GM23338 (cell line): ENCODE results near the gene SCNN1G. TPM values are rescaled to one million over a fixed set of nuclear protein-coding genes. Genes with fewer than 3 reads are reported as not detected.

Source experiments
- ATAC-seq: fragments of 200-7000 bp; cut with Tn5 transposase; 3 replicates; pipeline ENCODE4 v1.9.1; 2020
- DNase-seq: peaks from one replicate; pipeline ENCODE4 v3.0.0-alpha.2; 2015; ENCODE audit warnings: low spot score
- H2AFZ ChIP-seq: fragments of 200-600 bp; sonication (generic); 2 replicates; pipeline ENCODE4 v1.8.0; 2016; ENCODE audit warnings: antibody characterized with exemption, mild to moderate bottlenecking, moderate library complexity
- H3F3A ChIP-seq: fragments of 200-600 bp; sonication (generic); replicated peaks from 2 replicates; pipeline ENCODE4 v1.8.0; 2017; ENCODE audit warnings: antibody characterized with exemption, mixed run types, low read depth
- H3K27ac ChIP-seq: fragments of 200-600 bp; sonication (generic); 2 replicates; pipeline ENCODE4 v1.6.1; 2016; ENCODE audit warnings: low read depth
- H3K27me3 ChIP-seq: fragments of 200-600 bp; sonication (generic); 2 replicates; pipeline ENCODE4 v1.8.0; 2016; ENCODE audit warnings: mild to moderate bottlenecking, mixed run types, moderate library complexity; ENCODE audit not compliant: insufficient read depth
- H3K36me3 ChIP-seq: fragments of 200-600 bp; sonication (generic); 2 replicates; pipeline ENCODE4 v1.8.0; 2016; ENCODE audit warnings: mild to moderate bottlenecking; ENCODE audit not compliant: insufficient read depth
- H3K4me1 ChIP-seq: fragments of 200-600 bp; sonication (generic); 2 replicates; pipeline ENCODE4 v1.8.0; 2016; ENCODE audit warnings: mild to moderate bottlenecking, moderate library complexity; ENCODE audit not compliant: insufficient read depth
- H3K4me2 ChIP-seq: fragments of 200-600 bp; sonication (generic); 2 replicates; pipeline ENCODE4 v1.7.1; 2017; ENCODE audit warnings: mixed run types
- H3K4me3 ChIP-seq: fragments of 200-600 bp; sonication (generic); 2 replicates; pipeline ENCODE4 v1.6.1; 2016; ENCODE audit warnings: mixed run types
- H3K79me2 ChIP-seq: fragments of 200-600 bp; sonication (generic); replicated peaks from 2 replicates; pipeline ENCODE4 v1.8.0; 2017; ENCODE audit warnings: mild to moderate bottlenecking; ENCODE audit not compliant: insufficient read depth
- H3K9me2 ChIP-seq: fragments of 200-600 bp; sonication (generic); 2 replicates; pipeline ENCODE4 v1.8.0; 2017; ENCODE audit not compliant: insufficient read depth
- H4K20me1 ChIP-seq: fragments of 200-600 bp; sonication (generic); replicated peaks from 2 replicates; pipeline ENCODE4 v1.8.0; 2017; ENCODE audit warnings: mild to moderate bottlenecking; ENCODE audit not compliant: insufficient read depth
- H3K27ac Mint-ChIP-seq: 2 replicates; pipeline ENCODE4 v1.8.0; 2020; ENCODE audit warnings: inconsistent platforms, mild to moderate bottlenecking, moderate library complexity, mixed read lengths
- H3K27me3 Mint-ChIP-seq: 3 replicates; pipeline ENCODE4 v1.8.0; 2022; ENCODE audit warnings: low read depth, mild to moderate bottlenecking, moderate library complexity, mixed read lengths, inconsistent platforms; ENCODE audit not compliant: insufficient read depth, poor library complexity
- H3K36me3 Mint-ChIP-seq: 3 replicates; pipeline ENCODE4 v1.8.0; 2021; ENCODE audit warnings: low read depth, mild to moderate bottlenecking, inconsistent platforms, moderate library complexity, mixed read lengths
- H3K4me1 Mint-ChIP-seq: 3 replicates; pipeline ENCODE4 v1.8.0; 2020; ENCODE audit warnings: mild to moderate bottlenecking, inconsistent platforms, mixed read lengths
- H3K4me3 Mint-ChIP-seq: 3 replicates; pipeline ENCODE4 v1.8.0; 2021; ENCODE audit warnings: moderate library complexity, mild to moderate bottlenecking, inconsistent platforms, mixed read lengths
- H3K9me3 Mint-ChIP-seq: 3 replicates; pipeline ENCODE4 v1.8.0; 2020; ENCODE audit warnings: moderate library complexity, mild to moderate bottlenecking, inconsistent platforms, mixed read lengths
- CREB1 ChIP-seq: fragments of 250-450 bp; sonication (Bioruptor Pico); IDR thresholded peaks from 2 replicates; pipeline ENCODE4 v1.5.0; 2020; ENCODE audit warnings: low read depth, mild to moderate bottlenecking, moderate library complexity
- CTCF ChIP-seq, 2 experiments: fragments of 200-600 bp in 1 of 2; sonication (generic) in 1 of 2; conservative IDR thresholded peaks; 2 replicates each; pipeline versions ENCODE4 v1.5.1 to v1.6.1; 2016 to 2017; ENCODE audit warnings: antibody characterized with exemption in 2 of 2, low read depth in 2 of 2, mild to moderate bottlenecking in 2 of 2, moderate library complexity in 1 of 2
- ETS1 ChIP-seq: IDR thresholded peaks from 2 replicates; pipeline ENCODE4 v1.6.1; 2016; ENCODE audit warnings: antibody characterized with exemption
- EZH2 ChIP-seq: fragments of 200-600 bp; sonication (generic); IDR thresholded peaks from one replicate; pipeline ENCODE4 v1.8.0; 2017; ENCODE audit warnings: antibody characterized with exemption, mild to moderate bottlenecking, low read depth; ENCODE audit not compliant: unreplicated experiment
- EZH2phosphoT487 ChIP-seq: fragments of 200-600 bp; sonication (generic); IDR thresholded peaks from one replicate; pipeline ENCODE4 v1.8.1; 2018; ENCODE audit warnings: antibody characterized with exemption; ENCODE audit not compliant: unreplicated experiment
- JUNB ChIP-seq: IDR thresholded peaks from one replicate; pipeline ENCODE4 v1.6.1; 2016; ENCODE audit warnings: antibody characterized with exemption; ENCODE audit not compliant: unreplicated experiment
- NANOG ChIP-seq: IDR thresholded peaks from 2 replicates; pipeline ENCODE4 v1.6.1; 2016; ENCODE audit warnings: antibody characterized with exemption, borderline replicate concordance
- POLR2AphosphoS5 ChIP-seq: IDR thresholded peaks from 2 replicates; pipeline ENCODE4 v1.6.1; 2016; ENCODE audit warnings: antibody characterized with exemption, low read depth
- STAT1 ChIP-seq: IDR thresholded peaks from one replicate; pipeline ENCODE4 v1.6.1; 2016; ENCODE audit warnings: antibody characterized with exemption; ENCODE audit not compliant: unreplicated experiment
- ZNF114 ChIP-seq: fragments of 250-450 bp; sonication (Bioruptor Pico); IDR thresholded peaks from 2 replicates; pipeline ENCODE4 v1.5.0; 2020; ENCODE audit warnings: mild to moderate bottlenecking, moderate library complexity
- ZNF331 ChIP-seq: fragments of 250-450 bp; sonication (Bioruptor Pico); IDR thresholded peaks from 2 replicates; pipeline ENCODE4 v1.5.0; 2020; ENCODE audit warnings: low read depth, mild to moderate bottlenecking, moderate library complexity
- polyA plus RNA-seq: library from polyadenylated mRNA; unstranded; fragments of >200 nt; fragmentation: Nextera tagmentation; extraction: Ambion mirVana; gene quantifications from 2 replicates; pipeline ENCODE4 v1.2.1, GENCODE V29; 2016
- total RNA-seq: library from RNA; depleted of rRNA; stranded (reverse); fragments of >200 nt; shearing (Covaris generic); gene quantifications from 2 replicates; pipeline ENCODE4 v1.2.3, GENCODE V29; 2014
- TF ChIP-seq, protein P1 (sequence below): IDR thresholded peaks from one replicate; pipeline ENCODE4 v1.6.1; 2018; ENCODE audit warnings: antibody characterized with exemption; ENCODE audit not compliant: unreplicated experiment
- TF ChIP-seq, protein P2 (sequence below): fragments of 250-450 bp; sonication (Bioruptor Pico); IDR thresholded peaks from 2 replicates; pipeline ENCODE4 v1.5.0; 2020; ENCODE audit warnings: mild to moderate bottlenecking, moderate library complexity

The SCNN1G gene
- total and polyA plus RNA-seq, 2 experiments from 2014 or later: 0.97 to 1.1 TPM

- H3K27ac Mint-ChIP-seq: no peak overlapping the region
- Histone ChIP-seq H3K79me2 (no peaks in the 10 kb centered on the region), H3K9me2 (no peaks in the 10 kb centered on the region), H2AFZ (0 out of 2 replicates have a peak overlapping the region, but pooled peaks have one; percentile 18), H4K20me1 (peaks cover 4% of the 10 kb centered on the region; the same call in 1 of the 2 replicates), H3K4me2 (peak overlapping the region; percentile 52), H3K36me3 (no peaks in the 10 kb centered on the region), H3F3A (peaks cover 3% of the 10 kb centered on the region; the same call in 1 of the 2 replicates), H3K4me1 (peaks cover 42% of the 10 kb centered on the region), H3K27ac (no peak overlapping the region), H3K4me3 (peak overlapping the region; percentile 29; the same call in 1 of the 2 replicates), H3K27me3 (no peaks in the 10 kb centered on the region)
- DNase-seq (no peak), ATAC-seq (peak; percentile 19; the same call in 1 of the 3 replicates)
- no peaks in the 10 kb centered on the region for H3K36me3 Mint-ChIP-seq
- H3K9me3 Mint-ChIP-seq: no peaks in the 10 kb centered on the region
- TF ChIP-seq EZH2phosphoT487 (no peak), ETS1 (no peak), CTCF (conservative IDR thresholded peaks at IDR 0.05; ENCODE audit: low read depth in 2 of 2) (no peak), POLR2AphosphoS5 (no peak), STAT1 (no peak), CREB1 (CRISPR knock-in tag) (no peak), JUNB (no peak), ZNF331 (CRISPR knock-in tag) (no peak), EZH2 (no peak), NANOG (no peak), ZNF114 (CRISPR knock-in tag) (no peak)
- TF ChIP-seq, protein P1, sequence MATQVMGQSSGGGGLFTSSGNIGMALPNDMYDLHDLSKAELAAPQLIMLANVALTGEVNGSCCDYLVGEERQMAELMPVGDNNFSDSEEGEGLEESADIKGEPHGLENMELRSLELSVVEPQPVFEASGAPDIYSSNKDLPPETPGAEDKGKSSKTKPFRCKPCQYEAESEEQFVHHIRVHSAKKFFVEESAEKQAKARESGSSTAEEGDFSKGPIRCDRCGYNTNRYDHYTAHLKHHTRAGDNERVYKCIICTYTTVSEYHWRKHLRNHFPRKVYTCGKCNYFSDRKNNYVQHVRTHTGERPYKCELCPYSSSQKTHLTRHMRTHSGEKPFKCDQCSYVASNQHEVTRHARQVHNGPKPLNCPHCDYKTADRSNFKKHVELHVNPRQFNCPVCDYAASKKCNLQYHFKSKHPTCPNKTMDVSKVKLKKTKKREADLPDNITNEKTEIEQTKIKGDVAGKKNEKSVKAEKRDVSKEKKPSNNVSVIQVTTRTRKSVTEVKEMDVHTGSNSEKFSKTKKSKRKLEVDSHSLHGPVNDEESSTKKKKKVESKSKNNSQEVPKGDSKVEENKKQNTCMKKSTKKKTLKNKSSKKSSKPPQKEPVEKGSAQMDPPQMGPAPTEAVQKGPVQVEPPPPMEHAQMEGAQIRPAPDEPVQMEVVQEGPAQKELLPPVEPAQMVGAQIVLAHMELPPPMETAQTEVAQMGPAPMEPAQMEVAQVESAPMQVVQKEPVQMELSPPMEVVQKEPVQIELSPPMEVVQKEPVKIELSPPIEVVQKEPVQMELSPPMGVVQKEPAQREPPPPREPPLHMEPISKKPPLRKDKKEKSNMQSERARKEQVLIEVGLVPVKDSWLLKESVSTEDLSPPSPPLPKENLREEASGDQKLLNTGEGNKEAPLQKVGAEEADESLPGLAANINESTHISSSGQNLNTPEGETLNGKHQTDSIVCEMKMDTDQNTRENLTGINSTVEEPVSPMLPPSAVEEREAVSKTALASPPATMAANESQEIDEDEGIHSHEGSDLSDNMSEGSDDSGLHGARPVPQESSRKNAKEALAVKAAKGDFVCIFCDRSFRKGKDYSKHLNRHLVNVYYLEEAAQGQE: no peak
- TF ChIP-seq, protein P2, sequence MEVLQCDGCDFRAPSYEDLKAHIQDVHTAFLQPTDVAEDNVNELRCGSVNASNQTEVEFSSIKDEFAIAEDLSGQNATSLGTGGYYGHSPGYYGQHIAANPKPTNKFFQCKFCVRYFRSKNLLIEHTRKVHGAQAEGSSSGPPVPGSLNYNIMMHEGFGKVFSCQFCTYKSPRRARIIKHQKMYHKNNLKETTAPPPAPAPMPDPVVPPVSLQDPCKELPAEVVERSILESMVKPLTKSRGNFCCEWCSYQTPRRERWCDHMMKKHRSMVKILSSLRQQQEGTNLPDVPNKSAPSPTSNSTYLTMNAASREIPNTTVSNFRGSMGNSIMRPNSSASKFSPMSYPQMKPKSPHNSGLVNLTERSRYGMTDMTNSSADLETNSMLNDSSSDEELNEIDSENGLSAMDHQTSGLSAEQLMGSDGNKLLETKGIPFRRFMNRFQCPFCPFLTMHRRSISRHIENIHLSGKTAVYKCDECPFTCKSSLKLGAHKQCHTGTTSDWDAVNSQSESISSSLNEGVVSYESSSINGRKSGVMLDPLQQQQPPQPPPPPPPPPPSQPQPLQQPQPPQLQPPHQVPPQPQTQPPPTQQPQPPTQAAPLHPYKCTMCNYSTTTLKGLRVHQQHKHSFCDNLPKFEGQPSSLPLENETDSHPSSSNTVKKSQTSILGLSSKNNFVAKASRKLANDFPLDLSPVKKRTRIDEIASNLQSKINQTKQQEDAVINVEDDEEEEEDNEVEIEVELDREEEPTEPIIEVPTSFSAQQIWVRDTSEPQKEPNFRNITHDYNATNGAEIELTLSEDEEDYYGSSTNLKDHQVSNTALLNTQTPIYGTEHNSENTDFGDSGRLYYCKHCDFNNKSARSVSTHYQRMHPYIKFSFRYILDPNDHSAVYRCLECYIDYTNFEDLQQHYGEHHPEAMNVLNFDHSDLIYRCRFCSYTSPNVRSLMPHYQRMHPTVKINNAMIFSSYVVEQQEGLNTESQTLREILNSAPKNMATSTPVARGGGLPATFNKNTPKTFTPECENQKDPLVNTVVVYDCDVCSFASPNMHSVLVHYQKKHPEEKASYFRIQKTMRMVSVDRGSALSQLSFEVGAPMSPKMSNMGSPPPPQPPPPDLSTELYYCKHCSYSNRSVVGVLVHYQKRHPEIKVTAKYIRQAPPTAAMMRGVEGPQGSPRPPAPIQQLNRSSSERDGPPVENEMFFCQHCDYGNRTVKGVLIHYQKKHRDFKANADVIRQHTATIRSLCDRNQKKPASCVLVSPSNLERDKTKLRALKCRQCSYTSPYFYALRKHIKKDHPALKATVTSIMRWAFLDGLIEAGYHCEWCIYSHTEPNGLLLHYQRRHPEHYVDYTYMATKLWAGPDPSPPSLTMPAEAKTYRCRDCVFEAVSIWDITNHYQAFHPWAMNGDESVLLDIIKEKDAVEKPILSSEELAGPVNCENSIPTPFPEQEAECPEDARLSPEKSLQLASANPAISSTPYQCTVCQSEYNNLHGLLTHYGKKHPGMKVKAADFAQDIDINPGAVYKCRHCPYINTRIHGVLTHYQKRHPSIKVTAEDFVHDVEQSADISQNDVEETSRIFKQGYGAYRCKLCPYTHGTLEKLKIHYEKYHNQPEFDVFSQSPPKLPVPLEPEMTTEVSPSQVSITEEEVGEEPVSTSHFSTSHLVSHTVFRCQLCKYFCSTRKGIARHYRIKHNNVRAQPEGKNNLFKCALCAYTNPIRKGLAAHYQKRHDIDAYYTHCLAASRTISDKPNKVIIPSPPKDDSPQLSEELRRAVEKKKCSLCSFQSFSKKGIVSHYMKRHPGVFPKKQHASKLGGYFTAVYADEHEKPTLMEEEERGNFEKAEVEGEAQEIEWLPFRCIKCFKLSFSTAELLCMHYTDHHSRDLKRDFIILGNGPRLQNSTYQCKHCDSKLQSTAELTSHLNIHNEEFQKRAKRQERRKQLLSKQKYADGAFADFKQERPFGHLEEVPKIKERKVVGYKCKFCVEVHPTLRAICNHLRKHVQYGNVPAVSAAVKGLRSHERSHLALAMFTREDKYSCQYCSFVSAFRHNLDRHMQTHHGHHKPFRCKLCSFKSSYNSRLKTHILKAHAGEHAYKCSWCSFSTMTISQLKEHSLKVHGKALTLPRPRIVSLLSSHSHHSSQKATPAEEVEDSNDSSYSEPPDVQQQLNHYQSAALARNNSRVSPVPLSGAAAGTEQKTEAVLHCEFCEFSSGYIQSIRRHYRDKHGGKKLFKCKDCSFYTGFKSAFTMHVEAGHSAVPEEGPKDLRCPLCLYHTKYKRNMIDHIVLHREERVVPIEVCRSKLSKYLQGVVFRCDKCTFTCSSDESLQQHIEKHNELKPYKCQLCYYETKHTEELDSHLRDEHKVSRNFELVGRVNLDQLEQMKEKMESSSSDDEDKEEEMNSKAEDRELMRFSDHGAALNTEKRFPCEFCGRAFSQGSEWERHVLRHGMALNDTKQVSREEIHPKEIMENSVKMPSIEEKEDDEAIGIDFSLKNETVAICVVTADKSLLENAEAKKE (CRISPR knock-in tag): no peak
- H3K4me1 Mint-ChIP-seq: peaks cover 29% of the 10 kb centered on the region
- H3K27me3 Mint-ChIP-seq: no peaks in the 10 kb centered on the region
- no peak overlapping the region for H3K4me3 Mint-ChIP-seq
Measured at GRCh38 chr16:23196539-23196938, 14.0 kb downstream of the SCNN1G start.
